ENCODE measurements around the gene GRIN2D. TPM values are rescaled to one million over a fixed set of nuclear protein-coding genes. Genes with fewer than 3 reads are reported as not detected.

GRIN2D gene
- total RNA-seq, 6 experiments from 2014 or later: 0.09 to 0.29 (median 0.22) TPM

DNA sequence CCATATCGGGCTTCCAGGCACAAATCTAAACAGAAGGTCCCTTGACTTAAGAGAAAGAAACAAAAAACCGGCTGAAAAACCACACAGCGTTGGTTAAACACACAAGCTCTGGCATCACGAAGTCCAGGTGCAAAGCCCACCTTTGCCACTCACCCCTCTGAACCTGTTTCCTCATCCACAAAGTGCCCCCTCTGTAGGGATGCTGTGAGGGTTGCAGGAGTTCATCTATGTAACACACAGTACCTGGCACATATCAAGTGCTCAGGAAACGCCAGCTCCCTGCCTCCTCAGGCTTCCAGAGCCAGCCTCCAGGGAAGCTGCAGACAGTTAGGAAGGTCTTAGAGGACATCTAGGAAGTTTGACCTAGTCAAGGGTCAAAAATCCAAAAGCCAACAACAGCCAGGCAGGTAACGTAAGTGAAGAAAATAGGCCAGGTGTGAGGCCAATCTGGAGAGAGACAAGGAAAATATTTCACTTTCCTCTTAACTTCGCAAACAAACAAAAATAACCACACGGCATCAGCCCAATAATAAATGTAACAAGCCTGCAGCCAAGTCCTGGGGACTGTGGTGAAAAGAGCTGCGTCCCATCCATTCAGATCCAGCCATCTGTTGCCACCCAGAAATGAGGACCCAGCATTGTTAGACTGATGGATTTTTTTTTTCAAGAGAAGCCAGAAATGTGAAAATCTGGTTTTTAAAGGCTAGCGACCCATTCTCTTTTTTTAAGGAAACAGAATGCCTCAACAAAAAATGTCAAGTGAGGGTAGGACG is 12.1 kb upstream of the GRIN2D start:
- Histone ChIP-seq H3K27me3 (no peaks in the 10 kb centered on the region), H3K9me3 (no peaks in the 10 kb centered on the region), H3K4me3 (no peak overlapping the region), H3K27ac (no peak overlapping the region), H3K4me1 (no peaks in the 10 kb centered on the region), H3K36me3 (peaks cover 0 to 44% (median 24%) of the 10 kb centered on the region in 4 donors)
- WGBS (ENCODE audit: insufficient coverage, low coverage, low lambda C conversion rate, missing lambda C conversion rate): 70% methylated on average over 7 of the region's 11 CpGs
- DNase-seq (no peak), ATAC-seq (no peak)
- TF ChIP-seq, protein P1, sequence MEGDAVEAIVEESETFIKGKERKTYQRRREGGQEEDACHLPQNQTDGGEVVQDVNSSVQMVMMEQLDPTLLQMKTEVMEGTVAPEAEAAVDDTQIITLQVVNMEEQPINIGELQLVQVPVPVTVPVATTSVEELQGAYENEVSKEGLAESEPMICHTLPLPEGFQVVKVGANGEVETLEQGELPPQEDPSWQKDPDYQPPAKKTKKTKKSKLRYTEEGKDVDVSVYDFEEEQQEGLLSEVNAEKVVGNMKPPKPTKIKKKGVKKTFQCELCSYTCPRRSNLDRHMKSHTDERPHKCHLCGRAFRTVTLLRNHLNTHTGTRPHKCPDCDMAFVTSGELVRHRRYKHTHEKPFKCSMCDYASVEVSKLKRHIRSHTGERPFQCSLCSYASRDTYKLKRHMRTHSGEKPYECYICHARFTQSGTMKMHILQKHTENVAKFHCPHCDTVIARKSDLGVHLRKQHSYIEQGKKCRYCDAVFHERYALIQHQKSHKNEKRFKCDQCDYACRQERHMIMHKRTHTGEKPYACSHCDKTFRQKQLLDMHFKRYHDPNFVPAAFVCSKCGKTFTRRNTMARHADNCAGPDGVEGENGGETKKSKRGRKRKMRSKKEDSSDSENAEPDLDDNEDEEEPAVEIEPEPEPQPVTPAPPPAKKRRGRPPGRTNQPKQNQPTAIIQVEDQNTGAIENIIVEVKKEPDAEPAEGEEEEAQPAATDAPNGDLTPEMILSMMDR (IDR thresholded peaks at IDR 0.05): no peak
- no peak for TF ChIP-seq POLR2A (IDR thresholded peaks at IDR 0.05)
- intact Hi-C loops (cut with DNase I): no loop called here

DNA sequence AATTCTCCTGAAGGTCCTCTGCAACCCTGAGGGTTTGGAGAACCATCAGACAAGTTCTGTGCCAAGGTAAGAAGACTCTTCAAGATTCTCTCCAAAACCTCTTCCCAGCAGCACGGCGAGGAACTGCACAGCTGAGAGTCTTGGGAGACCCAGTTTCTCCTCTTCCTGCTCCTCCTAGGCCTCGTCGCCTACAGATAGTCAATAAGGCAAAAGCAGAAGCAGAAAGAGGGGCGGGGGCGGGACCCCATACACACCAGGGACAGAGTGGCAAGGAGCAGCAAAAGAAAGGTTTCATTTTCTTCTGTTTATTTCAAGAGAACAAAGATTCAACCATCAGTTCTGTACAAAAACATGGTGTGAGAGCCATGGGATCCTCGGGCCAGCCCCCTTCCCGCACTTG is 11.2 kb upstream of the GRIN2D start:
- TF ChIP-seq, protein P1 (IDR thresholded peaks at IDR 0.05): no peak
- TF ChIP-seq POLR2A (IDR thresholded peaks at IDR 0.05): no peak
- no peak for DNase-seq
- no peaks in the 10 kb centered on the region for H3K27me3 ChIP-seq
- no peaks in the 10 kb centered on the region for H3K9me3 ChIP-seq
- H3K4me3 ChIP-seq: no peak overlapping the region
- ATAC-seq: no peak
- H3K36me3 ChIP-seq: peaks cover 0 to 52% (median 27%) of the 10 kb centered on the region in 4 donors
- no peak overlapping the region for H3K27ac ChIP-seq
- intact Hi-C loops (cut with DNase I): no loop called here
- H3K4me1 ChIP-seq: no peaks in the 10 kb centered on the region
- WGBS (ENCODE audit: insufficient coverage, low coverage, low lambda C conversion rate, missing lambda C conversion rate): 89% methylated on average over 8 of the region's 8 CpGs

DNA sequence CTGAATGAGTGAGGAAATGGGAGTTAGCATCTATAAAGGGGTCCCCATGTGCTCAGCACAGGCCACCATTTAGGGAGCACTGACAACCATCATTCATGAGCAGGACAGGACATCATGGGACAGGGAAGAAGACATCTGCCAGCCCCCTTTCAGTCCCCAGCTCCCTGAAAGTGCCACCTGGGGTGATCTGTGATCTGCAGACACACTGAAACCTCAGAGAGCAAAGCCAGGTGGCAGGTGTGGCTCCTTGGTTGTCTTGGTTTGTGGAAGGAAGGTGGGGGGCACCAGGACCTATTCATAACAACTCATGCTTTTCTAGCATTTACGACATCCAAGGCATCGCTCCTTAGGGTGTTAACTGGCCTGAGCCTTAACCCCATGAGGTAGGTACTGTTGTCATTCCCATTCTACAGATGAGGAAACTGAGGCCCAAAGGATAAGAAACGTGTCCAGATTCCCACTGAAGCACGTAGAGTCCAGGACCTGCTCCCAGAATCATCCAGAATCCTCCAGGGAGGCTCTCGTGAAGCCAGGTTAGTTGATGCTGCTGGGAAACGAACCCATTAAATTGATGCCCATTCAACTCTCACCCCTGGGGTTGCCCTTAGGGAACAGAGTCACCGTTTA is 7.9 kb upstream of the GRIN2D start:
- TF ChIP-seq, protein P1 (IDR thresholded peaks at IDR 0.05): no peak
- TF ChIP-seq POLR2A (IDR thresholded peaks at IDR 0.05): no peak
- H3K4me3 ChIP-seq: no peak overlapping the region
- WGBS (ENCODE audit: insufficient coverage, low coverage, low lambda C conversion rate, missing lambda C conversion rate): 82% methylated on average over 5 of the region's 7 CpGs
- no peaks in the 10 kb centered on the region for H3K9me3 ChIP-seq
- no peaks in the 10 kb centered on the region for H3K4me1 ChIP-seq
- H3K36me3 ChIP-seq: peaks cover 5 to 70% (median 29%) of the 10 kb centered on the region in 4 donors
- intact Hi-C loops (cut with DNase I): no loop called here
- no peak overlapping the region for H3K27ac ChIP-seq
- DNase-seq: no peak
- no peak for ATAC-seq
- no peaks in the 10 kb centered on the region for H3K27me3 ChIP-seq

DNA sequence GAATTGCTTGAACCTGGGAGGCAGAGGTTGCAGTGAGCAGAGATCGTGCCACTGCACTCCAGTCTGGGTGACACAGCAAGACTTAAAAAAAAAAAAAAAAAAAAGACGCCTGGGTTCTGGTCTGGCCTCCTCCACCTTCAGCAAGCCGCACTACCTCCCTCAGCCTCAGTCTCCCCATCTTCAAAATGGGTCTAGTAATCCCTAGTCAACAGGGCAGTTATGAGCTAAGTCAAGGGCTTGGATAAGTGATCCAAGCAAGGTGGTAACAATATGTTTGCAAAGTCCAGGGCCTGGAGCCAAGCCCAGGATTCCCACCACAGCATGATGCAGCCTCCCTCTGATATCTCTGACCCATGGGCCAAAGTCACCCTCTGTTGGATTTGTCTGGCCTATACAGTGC is 6.5 kb upstream of the GRIN2D start:
- H3K9me3 ChIP-seq: no peaks in the 10 kb centered on the region
- no peak for ATAC-seq

More for the DNA sequence above, 6.5 kb upstream of the GRIN2D start:
- H3K27me3 ChIP-seq: no peaks in the 10 kb centered on the region
- no peaks in the 10 kb centered on the region for H3K4me1 ChIP-seq
- no peak overlapping the region for H3K27ac ChIP-seq
- TF ChIP-seq POLR2A (IDR thresholded peaks at IDR 0.05): no peak
- TF ChIP-seq, protein P1 (IDR thresholded peaks at IDR 0.05): no peak
- H3K4me3 ChIP-seq: no peak overlapping the region
- WGBS (ENCODE audit: insufficient coverage, low coverage, low lambda C conversion rate, missing lambda C conversion rate): 89% methylated on average over 2 of the region's 3 CpGs
- peaks cover 5 to 70% (median 29%) of the 10 kb centered on the region in 4 donors for H3K36me3 ChIP-seq
- intact Hi-C loops (cut with DNase I): no loop called here
- DNase-seq: no peak
